ENCODE measurements around the gene COL5A3.

GRCh38 chr19:10001899-10002298 is 8.4 kb downstream of the COL5A3 start:
- TF ChIP-seq CTCF (IDR thresholded peaks at IDR 0.05; ENCODE audit: borderline replicate concordance, extremely low read depth, low read length, poor library complexity, severe bottlenecking) (peak; percentile 54), EZH2 (IDR thresholded peaks at IDR 0.05; ENCODE audit: borderline replicate concordance, low read depth, low read length, severe bottlenecking) (no peak)

All from DND-41 (cell line).